ENCODE results near the gene CCDC157.

DNA sequence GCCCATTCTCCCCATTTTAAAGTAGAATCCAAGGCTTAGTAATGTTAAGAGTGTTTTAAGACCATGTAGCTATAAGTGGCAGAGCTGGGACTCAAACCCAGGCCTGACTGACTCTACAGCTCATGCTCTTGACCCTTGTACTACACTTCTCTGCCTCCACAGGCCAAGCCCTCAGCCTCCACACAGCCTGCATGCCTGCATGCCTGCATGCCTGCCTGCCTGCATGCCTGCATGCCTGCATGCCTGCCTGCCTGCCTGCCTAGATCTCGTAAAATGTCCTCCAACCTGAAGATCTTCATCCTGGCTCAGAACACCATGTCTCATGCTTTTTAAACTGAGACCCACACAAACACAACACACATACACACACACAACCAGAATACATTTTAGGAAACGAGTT is 48.7 kb upstream of the CCDC157 start:
- TF ChIP-seq, protein P1, sequence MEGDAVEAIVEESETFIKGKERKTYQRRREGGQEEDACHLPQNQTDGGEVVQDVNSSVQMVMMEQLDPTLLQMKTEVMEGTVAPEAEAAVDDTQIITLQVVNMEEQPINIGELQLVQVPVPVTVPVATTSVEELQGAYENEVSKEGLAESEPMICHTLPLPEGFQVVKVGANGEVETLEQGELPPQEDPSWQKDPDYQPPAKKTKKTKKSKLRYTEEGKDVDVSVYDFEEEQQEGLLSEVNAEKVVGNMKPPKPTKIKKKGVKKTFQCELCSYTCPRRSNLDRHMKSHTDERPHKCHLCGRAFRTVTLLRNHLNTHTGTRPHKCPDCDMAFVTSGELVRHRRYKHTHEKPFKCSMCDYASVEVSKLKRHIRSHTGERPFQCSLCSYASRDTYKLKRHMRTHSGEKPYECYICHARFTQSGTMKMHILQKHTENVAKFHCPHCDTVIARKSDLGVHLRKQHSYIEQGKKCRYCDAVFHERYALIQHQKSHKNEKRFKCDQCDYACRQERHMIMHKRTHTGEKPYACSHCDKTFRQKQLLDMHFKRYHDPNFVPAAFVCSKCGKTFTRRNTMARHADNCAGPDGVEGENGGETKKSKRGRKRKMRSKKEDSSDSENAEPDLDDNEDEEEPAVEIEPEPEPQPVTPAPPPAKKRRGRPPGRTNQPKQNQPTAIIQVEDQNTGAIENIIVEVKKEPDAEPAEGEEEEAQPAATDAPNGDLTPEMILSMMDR (IDR thresholded peaks at IDR 0.05), result no peak
- TF ChIP-seq POLR2A (IDR thresholded peaks at IDR 0.05), result no peak

All from right lobe of liver (tissue), 4 donors.